Measurements from ENCODE around the gene ERCC6L2.
A peak's percentile ranks its signal among the peaks of the same experiment; 100 is the strongest.

The ERCC6L2 gene

DNA sequence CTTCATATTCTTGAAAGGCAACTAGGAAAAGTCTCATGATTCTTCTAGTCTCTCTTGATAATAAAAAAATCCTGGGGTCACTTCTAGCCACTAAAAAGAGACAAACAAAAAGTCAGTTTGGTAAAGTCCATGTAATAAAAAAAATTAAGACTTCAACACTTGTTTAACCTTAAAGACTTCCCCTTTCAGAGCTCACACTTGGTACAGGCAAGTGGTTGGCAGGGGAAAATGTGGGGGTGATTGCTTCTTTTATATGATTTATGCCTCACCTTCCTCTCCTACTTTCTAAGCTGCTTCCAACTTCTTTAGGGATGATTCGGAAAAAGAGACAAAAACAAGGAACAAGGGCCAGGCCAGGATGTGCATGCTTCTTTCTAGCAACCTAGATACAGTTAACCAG is 5.1 kb upstream of the ERCC6L2 start:
- Histone ChIP-seq H3K36me3 (ENCODE audit: control insufficient read depth, insufficient read depth, low read length) (no peaks in the 10 kb centered on the region), H3K27me3 (ENCODE audit: control insufficient read depth, insufficient read depth, low read length) (no peaks in the 10 kb centered on the region), H3K9ac (ENCODE audit: low read depth, low read length) (no peak overlapping the region), H3K4me1 (ENCODE audit: control insufficient read depth, insufficient read depth, low read length) (peaks cover 7% of the 10 kb centered on the region; the same call in 1 of the 2 replicates), H3K9me3 (ENCODE audit: control insufficient read depth, insufficient read depth, low read length) (no peaks in the 10 kb centered on the region), H3K4me3 (ENCODE audit: low read depth, low read length) (no peak overlapping the region), H3K27ac (ENCODE audit: low read depth, low read length) (no peak overlapping the region)

GRCh38 chr9:95870906-95871305 is 4.6 kb upstream of the ERCC6L2 start:
- Histone ChIP-seq H3K27me3 (ENCODE audit: control insufficient read depth, insufficient read depth, low read length) (no peaks in the 10 kb centered on the region), H3K27ac (ENCODE audit: low read depth, low read length) (no peak overlapping the region), H3K4me1 (ENCODE audit: control insufficient read depth, insufficient read depth, low read length) (peaks cover 7% of the 10 kb centered on the region; the same call in 1 of the 2 replicates), H3K4me3 (ENCODE audit: low read depth, low read length) (no peak overlapping the region), H3K36me3 (ENCODE audit: control insufficient read depth, insufficient read depth, low read length) (no peaks in the 10 kb centered on the region), H3K9me3 (ENCODE audit: control insufficient read depth, insufficient read depth, low read length) (no peaks in the 10 kb centered on the region), H3K9ac (ENCODE audit: low read depth, low read length) (no peak overlapping the region)

DNA sequence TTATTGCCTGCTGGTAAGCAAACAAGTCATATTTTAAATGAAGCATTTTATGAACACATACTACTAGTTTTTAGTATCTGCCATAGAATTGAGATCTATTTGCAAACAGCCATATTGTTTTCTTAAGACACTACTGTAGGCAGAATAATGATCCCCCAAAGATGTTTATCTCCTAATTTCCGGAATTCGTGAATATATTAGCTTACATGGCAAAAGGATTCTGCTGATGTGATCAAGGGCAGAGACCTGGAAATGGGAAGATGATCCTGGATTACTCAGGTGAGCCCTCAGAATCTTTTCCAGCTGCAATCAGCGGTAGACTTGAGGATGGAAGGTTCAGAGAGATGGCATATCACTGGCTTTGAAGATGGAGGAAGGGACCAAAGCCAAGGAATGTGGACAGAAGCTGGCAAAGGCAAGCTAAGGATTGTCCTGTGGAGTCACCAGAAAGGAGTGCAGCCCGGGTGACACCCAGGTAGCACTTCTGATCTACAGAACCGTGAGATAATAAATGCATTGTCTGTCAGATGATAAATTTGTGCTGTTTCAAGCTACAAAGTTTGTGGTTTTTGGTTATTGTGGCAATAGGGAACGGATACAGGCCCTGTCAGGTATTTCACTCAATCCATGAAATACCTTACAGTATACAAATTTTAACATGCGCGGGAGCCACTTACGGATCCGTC is 1.0 kb upstream of the ERCC6L2 start:
- H3K9ac ChIP-seq (ENCODE audit: low read depth, low read length): peak overlapping the region; percentile 95
- H3K4me3 ChIP-seq (ENCODE audit: low read depth, low read length): no peak overlapping the region; the same call in 1 of the 2 replicates
- H3K27ac ChIP-seq (ENCODE audit: low read depth, low read length): no peak overlapping the region
- H3K36me3 ChIP-seq (ENCODE audit: control insufficient read depth, insufficient read depth, low read length): no peaks in the 10 kb centered on the region
- H3K4me1 ChIP-seq (ENCODE audit: control insufficient read depth, insufficient read depth, low read length): peaks cover 10% of the 10 kb centered on the region; the same call in 1 of the 2 replicates
- H3K9me3 ChIP-seq (ENCODE audit: control insufficient read depth, insufficient read depth, low read length): no peaks in the 10 kb centered on the region
- no peaks in the 10 kb centered on the region for H3K27me3 ChIP-seq (ENCODE audit: control insufficient read depth, insufficient read depth, low read length)

GRCh38 chr9:95874989-95875304 is 544 bp upstream of the ERCC6L2 start:
- no peaks in the 10 kb centered on the region for H3K27me3 ChIP-seq (ENCODE audit: control insufficient read depth, insufficient read depth, low read length)
- peaks cover 10% of the 10 kb centered on the region; the same call in 1 of the 2 replicates for H3K4me1 ChIP-seq (ENCODE audit: control insufficient read depth, insufficient read depth, low read length)
- H3K9me3 ChIP-seq (ENCODE audit: control insufficient read depth, insufficient read depth, low read length): no peaks in the 10 kb centered on the region
- H3K9ac ChIP-seq (ENCODE audit: low read depth, low read length): peak overlapping the region; percentile 95
- H3K4me3 ChIP-seq (ENCODE audit: low read depth, low read length): no peak overlapping the region; the same call in 1 of the 2 replicates
- no peaks in the 10 kb centered on the region for H3K36me3 ChIP-seq (ENCODE audit: control insufficient read depth, insufficient read depth, low read length)
- no peak overlapping the region for H3K27ac ChIP-seq (ENCODE audit: low read depth, low read length)

DNA sequence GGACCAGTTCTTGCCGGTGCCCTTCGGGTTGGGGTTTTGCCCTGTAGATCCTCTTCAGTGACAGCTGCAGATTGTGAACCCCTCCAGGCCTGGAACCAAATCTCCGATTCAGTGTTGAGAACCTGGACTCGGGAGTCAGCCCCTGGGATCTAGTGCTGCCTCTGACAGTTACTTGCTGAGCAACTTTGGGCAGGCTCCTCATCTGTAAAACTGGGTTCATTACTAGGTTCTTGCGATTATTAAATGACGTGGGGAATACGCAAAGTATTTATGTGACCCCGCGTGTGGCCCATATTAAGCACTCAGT is 600 bp downstream of the ERCC6L2 start:
- Histone ChIP-seq H3K27me3 (ENCODE audit: control insufficient read depth, insufficient read depth, low read length) (no peaks in the 10 kb centered on the region), H3K4me1 (ENCODE audit: control insufficient read depth, insufficient read depth, low read length) (peaks cover 10% of the 10 kb centered on the region; the same call in 1 of the 2 replicates), H3K27ac (ENCODE audit: low read depth, low read length) (no peak overlapping the region), H3K36me3 (ENCODE audit: control insufficient read depth, insufficient read depth, low read length) (peaks cover 5% of the 10 kb centered on the region), H3K9ac (ENCODE audit: low read depth, low read length) (peak overlapping the region; percentile 95), H3K4me3 (ENCODE audit: low read depth, low read length) (no peak overlapping the region), H3K9me3 (ENCODE audit: control insufficient read depth, insufficient read depth, low read length) (no peaks in the 10 kb centered on the region)

DNA sequence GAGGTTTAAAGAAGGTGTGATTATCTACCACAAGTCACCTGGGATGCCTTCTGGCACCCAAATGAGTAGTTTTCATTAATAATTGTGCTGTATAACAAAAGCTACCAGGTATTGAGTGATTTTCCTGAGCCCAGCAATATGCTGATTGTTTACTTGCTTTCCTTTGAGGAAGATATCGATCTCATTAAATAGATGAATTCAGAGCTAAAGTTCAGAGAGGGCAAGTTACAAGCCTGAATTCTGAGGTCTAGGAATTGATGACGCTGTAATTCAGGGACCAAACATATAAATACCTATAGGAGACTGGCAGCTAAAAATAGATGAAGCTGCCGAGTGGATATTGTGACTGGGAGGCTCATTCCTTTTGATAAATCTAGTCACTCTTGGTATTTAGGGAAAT is 1.1 kb downstream of the ERCC6L2 start:
- H3K4me3 ChIP-seq (ENCODE audit: low read depth, low read length): no peak overlapping the region
- H3K36me3 ChIP-seq (ENCODE audit: control insufficient read depth, insufficient read depth, low read length): peaks cover 8% of the 10 kb centered on the region
- peak overlapping the region; percentile 95 for H3K9ac ChIP-seq (ENCODE audit: low read depth, low read length)
- H3K27me3 ChIP-seq (ENCODE audit: control insufficient read depth, insufficient read depth, low read length): no peaks in the 10 kb centered on the region
- no peak overlapping the region for H3K27ac ChIP-seq (ENCODE audit: low read depth, low read length)
- H3K9me3 ChIP-seq (ENCODE audit: control insufficient read depth, insufficient read depth, low read length): no peaks in the 10 kb centered on the region
- H3K4me1 ChIP-seq (ENCODE audit: control insufficient read depth, insufficient read depth, low read length): peaks cover 10% of the 10 kb centered on the region; the same call in 1 of the 2 replicates

DNA sequence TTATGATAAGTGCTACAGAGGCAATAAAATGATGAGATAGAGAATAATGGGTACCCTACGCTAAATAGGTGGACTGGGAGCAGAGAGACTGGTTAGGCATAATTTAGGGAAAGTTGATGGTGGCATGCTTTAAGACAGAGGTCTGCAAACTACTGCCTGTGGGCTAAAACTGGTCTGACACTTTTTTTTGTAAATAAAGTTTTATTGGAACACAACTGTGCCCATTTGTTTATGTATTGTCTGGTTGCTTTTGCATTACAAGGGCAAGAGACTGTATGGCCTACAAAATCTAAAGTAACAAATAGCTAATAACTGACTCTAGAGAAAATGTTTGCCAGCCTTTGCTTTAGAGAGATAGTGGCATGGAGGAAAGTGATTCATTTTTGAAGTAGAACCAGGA is 2.5 kb downstream of the ERCC6L2 start:
- Histone ChIP-seq H3K4me1 (ENCODE audit: control insufficient read depth, insufficient read depth, low read length) (peaks cover 10% of the 10 kb centered on the region; the same call in 1 of the 2 replicates), H3K36me3 (ENCODE audit: control insufficient read depth, insufficient read depth, low read length) (peaks cover 14% of the 10 kb centered on the region)

GRCh38 chr9:95879591-95879990 is 4.1 kb downstream of the ERCC6L2 start:
- H3K27me3 ChIP-seq (ENCODE audit: control insufficient read depth, insufficient read depth, low read length): no peaks in the 10 kb centered on the region
- peaks cover 4% of the 10 kb centered on the region; the same call in 1 of the 2 replicates for H3K4me1 ChIP-seq (ENCODE audit: control insufficient read depth, insufficient read depth, low read length)
- no peak overlapping the region for H3K9ac ChIP-seq (ENCODE audit: low read depth, low read length)
- H3K27ac ChIP-seq (ENCODE audit: low read depth, low read length): no peak overlapping the region
- no peak overlapping the region for H3K4me3 ChIP-seq (ENCODE audit: low read depth, low read length)
- peaks cover 21% of the 10 kb centered on the region for H3K36me3 ChIP-seq (ENCODE audit: control insufficient read depth, insufficient read depth, low read length)
- no peaks in the 10 kb centered on the region for H3K9me3 ChIP-seq (ENCODE audit: control insufficient read depth, insufficient read depth, low read length)

More for the DNA sequence above, 2.5 kb downstream of the ERCC6L2 start:
- Histone ChIP-seq H3K27me3 (ENCODE audit: control insufficient read depth, insufficient read depth, low read length) (no peaks in the 10 kb centered on the region), H3K9ac (ENCODE audit: low read depth, low read length) (no peak overlapping the region), H3K27ac (ENCODE audit: low read depth, low read length) (no peak overlapping the region), H3K9me3 (ENCODE audit: control insufficient read depth, insufficient read depth, low read length) (no peaks in the 10 kb centered on the region), H3K4me3 (ENCODE audit: low read depth, low read length) (no peak overlapping the region)

DNA sequence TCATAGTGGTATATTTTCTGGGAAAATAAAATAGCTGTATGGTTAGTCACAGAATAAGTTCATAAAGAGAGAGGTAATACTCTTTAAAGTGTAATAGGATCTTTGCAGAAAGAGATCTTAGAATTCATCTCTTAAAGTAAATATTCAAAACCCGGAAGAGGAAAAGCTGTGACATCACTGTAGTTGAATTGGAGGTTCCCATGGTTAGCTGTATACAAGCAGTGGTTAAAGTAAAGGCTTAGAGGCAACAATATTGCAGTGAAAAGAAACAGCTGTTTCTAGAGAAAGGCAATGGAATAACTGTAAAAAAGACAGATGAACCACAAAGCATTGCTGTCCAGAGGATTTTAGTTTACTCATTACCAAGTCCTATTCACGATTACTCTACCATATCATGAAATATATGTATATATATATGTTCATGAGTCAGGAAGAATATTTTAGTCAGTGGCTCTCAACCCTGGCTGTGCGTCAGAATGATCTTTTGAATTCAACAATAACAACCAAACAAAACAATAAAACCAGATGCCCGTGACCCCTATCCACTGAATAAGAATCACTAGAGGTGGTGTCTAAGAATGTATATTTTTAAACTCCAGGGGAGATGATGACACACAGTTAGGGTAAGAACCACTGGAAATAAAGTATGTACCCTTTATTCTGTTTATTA is 4.7 kb downstream of the ERCC6L2 start:
- H3K27ac ChIP-seq (ENCODE audit: low read depth, low read length): no peak overlapping the region
- H3K4me1 ChIP-seq (ENCODE audit: control insufficient read depth, insufficient read depth, low read length): peaks cover 4% of the 10 kb centered on the region; the same call in 1 of the 2 replicates
- no peak overlapping the region for H3K9ac ChIP-seq (ENCODE audit: low read depth, low read length)
- H3K4me3 ChIP-seq (ENCODE audit: low read depth, low read length): no peak overlapping the region
- H3K9me3 ChIP-seq (ENCODE audit: control insufficient read depth, insufficient read depth, low read length): no peaks in the 10 kb centered on the region
- H3K27me3 ChIP-seq (ENCODE audit: control insufficient read depth, insufficient read depth, low read length): no peaks in the 10 kb centered on the region
- peaks cover 26% of the 10 kb centered on the region for H3K36me3 ChIP-seq (ENCODE audit: control insufficient read depth, insufficient read depth, low read length)

- H3K9ac ChIP-seq (ENCODE audit: low read depth, low read length): no peak overlapping the region
- H3K4me3 ChIP-seq (ENCODE audit: low read depth, low read length): no peak overlapping the region
- H3K36me3 ChIP-seq (ENCODE audit: control insufficient read depth, insufficient read depth, low read length): peaks cover 37% of the 10 kb centered on the region
- H3K9me3 ChIP-seq (ENCODE audit: control insufficient read depth, insufficient read depth, low read length): no peaks in the 10 kb centered on the region
- H3K27ac ChIP-seq (ENCODE audit: low read depth, low read length): no peak overlapping the region
- no peaks in the 10 kb centered on the region for H3K27me3 ChIP-seq (ENCODE audit: control insufficient read depth, insufficient read depth, low read length)
- H3K4me1 ChIP-seq (ENCODE audit: control insufficient read depth, insufficient read depth, low read length): no peaks in the 10 kb centered on the region
These were observed 12.5 kb downstream of the ERCC6L2 start for GRCh38 chr9:95887926-95888497.

GRCh38 chr9:95890594-95890993 is 15.1 kb downstream of the ERCC6L2 start:
- Histone ChIP-seq H3K36me3 (ENCODE audit: control insufficient read depth, insufficient read depth, low read length) (peaks cover 20% of the 10 kb centered on the region), H3K27ac (ENCODE audit: low read depth, low read length) (no peak overlapping the region), H3K9me3 (ENCODE audit: control insufficient read depth, insufficient read depth, low read length) (no peaks in the 10 kb centered on the region), H3K4me3 (ENCODE audit: low read depth, low read length) (no peak overlapping the region), H3K9ac (ENCODE audit: low read depth, low read length) (no peak overlapping the region), H3K27me3 (ENCODE audit: control insufficient read depth, insufficient read depth, low read length) (no peaks in the 10 kb centered on the region), H3K4me1 (ENCODE audit: control insufficient read depth, insufficient read depth, low read length) (no peaks in the 10 kb centered on the region)
